ENCODE measurements around the gene AATF.

DNA sequence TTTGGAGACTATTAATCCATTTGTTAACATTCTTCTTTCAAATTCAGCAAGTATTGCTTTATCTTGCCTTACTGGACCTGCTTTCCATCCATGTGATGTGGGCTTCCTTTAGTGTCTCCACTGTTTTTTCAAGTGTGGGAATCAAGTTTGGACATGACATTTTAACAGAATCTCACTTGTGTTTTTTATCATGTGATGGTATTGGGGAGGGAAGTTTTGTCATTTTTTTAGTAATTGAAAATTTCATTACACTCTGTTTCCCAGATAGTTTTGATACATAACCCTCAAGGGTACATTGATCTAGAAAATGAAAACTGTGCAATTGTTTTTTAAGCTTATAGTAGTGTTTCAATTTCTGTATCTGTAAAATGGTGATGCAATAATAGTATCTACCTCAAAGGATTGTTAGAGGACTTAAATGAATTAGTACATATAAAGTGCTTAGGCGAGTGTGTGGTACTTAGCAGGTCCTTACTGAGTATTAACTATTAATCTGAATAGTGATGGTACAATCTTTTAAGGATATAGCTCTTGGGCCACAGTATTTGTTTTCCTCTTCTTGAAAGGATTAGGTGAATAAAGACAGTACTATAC lies 27.3 kb downstream of the AATF start:
- TF ChIP-seq, protein P1, sequence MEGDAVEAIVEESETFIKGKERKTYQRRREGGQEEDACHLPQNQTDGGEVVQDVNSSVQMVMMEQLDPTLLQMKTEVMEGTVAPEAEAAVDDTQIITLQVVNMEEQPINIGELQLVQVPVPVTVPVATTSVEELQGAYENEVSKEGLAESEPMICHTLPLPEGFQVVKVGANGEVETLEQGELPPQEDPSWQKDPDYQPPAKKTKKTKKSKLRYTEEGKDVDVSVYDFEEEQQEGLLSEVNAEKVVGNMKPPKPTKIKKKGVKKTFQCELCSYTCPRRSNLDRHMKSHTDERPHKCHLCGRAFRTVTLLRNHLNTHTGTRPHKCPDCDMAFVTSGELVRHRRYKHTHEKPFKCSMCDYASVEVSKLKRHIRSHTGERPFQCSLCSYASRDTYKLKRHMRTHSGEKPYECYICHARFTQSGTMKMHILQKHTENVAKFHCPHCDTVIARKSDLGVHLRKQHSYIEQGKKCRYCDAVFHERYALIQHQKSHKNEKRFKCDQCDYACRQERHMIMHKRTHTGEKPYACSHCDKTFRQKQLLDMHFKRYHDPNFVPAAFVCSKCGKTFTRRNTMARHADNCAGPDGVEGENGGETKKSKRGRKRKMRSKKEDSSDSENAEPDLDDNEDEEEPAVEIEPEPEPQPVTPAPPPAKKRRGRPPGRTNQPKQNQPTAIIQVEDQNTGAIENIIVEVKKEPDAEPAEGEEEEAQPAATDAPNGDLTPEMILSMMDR (IDR thresholded peaks at IDR 0.05): no peak
- TF ChIP-seq POLR2A (IDR thresholded peaks at IDR 0.05) (no peak), EP300 (IDR thresholded peaks at IDR 0.05) (no peak)

Measured in tibial nerve (tissue), 4 donors.